NCI-H2081 (cell line): ENCODE measurements around the gene PCNX4.

Experiments
- DNase-seq, 2 experiments: peaks; one replicate each; lab custom pipeline; 2025; lab: John Stamatoyannopoulos, UW

The PCNX4 gene

DNA sequence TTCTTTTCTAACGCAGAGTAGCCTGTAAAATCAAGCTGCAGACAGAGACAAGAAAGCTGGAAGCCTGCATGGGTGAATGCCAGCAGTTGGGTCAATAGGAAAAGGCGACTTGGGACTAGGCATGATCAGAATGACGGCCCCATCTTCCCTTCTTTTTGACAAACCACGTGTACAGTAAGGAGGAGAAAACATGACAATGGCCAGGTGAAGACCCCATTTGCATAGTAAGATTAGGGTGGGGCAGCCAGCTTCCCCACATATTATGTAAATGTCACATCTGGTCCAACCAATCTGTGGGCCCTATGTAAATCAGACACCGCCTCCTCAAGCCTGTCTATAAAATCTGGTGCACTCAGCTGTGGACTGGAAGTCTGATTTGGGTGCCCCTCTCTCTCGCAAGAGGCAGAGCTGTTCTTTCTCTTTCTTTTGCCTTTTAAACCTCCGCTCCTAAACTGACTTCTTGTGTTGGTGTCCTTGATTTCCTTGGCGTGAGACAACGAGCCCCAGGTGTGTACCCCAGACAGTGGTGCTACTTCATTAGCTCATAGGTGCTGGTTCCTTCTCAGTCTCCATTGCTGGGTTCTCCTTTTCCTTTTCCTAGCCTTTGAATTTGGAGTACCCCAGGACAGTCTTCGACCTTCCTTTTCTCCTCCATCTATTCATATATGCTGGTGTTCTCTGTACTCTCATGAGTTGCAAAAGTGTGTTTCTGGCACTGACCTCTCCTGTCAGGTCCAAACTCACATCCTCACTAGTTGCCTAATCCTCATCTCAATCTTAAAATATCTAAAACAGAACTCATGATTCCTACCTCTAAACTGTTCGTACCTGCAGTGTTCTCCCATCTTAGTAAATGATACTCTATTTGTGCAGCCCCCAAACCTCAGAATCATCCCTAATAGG is 82.9 kb downstream of the PCNX4 start:
- DNase-seq, result no peak

DNA sequence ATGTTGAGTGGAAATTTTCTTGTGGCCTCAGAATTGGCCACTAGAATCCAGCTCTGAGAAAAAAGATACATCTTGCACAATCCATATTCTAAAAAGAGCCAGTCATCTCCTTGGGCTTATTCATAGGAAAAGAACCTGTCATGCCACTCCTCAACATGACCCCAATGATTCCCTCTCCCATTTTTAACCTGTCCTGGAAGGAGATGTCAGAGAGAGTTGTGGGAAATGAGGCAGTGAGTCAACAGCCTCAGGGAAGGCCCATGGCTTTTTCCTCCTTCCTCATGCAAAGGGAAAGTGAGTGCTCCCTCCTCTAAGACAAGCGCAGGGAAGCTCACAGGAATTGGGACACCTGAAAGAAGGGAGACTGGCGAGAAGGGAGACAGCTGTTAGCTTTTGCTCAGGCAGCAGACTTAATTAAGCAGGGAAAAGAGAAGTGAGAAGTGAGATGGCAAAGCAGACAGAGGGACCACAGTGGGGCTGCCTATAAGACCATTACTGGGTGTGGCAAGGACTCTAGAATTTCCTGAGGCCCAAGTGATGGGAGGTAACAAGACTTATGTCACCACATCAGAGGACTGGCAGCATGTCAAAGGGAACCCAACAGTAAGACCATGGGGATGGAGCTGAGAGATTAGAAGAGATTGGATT is 83.7 kb downstream of the PCNX4 start:
- DNase-seq, result no peak

- DNase-seq, result no peak
Measured at GRCh38 chr14:60178164-60178563, 86.4 kb downstream of the PCNX4 start.

DNA sequence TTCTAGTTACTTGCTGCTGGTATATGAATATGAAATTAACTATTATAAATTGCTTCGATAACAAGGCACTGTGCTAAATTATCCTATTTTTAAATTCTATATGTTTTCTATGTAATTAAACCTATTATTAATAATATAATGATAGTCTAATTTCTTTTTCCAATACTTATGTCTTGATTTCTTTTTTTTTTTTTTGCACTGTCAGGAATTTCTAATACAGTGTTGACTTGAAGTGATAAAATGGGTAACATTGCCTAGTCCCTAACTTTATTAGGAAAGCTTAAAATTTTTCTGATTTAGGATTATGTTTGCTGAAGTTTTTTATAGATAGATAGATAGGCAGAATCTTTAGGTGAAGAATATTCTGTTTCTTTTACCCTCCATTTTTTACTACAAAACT is 87.1 kb downstream of the PCNX4 start:
- no peak for DNase-seq

DNA sequence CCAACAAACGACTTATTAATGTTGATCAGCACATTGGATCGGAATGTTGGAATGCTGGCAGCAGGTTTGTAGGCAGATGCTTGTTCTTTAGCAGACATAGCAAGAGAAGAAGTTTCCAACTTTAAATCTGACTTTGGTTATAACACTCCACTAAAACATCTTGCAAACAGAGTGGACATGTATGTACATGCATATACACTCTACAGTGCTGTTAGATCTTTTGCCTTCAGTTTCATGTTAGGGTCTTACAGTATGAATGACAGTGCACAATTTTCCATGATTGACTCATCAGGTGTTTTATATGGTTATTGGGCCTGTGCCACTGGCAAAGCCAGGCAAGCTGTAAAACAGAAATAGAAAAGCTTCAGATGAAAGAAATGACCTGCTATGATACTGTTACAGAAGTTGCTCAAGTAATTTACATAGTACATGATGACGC is 87.7 kb downstream of the PCNX4 start:
- DNase-seq, result no peak

DNA sequence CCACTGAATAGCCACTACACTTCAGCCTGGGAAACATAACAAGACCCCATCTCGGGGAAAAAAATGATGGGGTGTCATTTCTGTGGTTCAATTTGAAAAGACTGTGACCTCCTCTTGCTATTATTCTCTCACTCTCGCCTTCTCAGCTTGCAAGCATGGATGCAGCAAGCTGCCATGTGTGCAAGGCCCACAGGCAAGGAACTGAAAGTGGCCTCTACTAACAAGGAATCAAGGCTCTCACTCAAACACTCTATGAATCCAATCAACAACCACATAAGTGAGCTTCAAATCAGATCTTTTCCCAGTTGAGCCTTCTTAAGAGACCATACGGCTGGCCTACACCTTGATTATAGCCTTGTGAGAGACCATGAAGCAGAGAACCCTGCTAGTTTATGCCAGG is 91.4 kb downstream of the PCNX4 start:
- DNase-seq, result no peak

- no peak for DNase-seq
Measured at GRCh38 chr14:60183741-60184140, 92.0 kb downstream of the PCNX4 start.

DNA sequence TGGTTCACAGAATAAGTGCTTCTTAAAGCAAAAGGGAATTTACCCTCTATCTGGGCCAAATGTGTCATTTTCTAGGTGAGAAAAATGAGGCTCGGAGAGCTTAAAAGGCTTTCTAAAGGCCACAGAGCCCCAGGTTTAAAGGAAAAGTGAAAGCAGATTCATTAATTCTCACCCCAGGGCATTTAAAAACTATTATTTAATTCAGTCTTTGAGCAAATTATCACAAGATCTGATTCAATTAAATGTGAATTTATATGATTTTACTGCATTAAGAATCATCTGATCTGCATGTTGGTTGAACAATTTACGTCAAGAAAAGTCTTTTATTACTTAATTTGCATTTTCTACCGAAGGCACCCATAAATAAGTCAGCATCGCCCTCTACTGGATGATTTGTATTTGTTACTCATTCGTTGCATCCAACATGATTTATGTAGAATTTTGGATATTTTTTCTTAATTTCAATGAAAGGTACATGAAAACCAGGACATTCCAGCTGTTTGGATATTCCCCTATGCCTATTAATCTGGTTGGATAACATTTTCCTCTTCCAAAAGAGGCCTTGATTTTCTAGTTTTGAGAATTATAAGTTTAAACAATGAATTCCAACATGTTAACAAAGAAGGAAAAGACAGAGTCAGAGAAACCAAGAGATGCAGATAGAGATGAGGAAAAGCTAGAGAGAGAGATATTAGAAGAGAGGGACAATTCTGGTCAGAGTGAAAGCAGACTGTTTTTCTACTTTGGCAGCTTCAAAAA is 92.6 kb downstream of the PCNX4 start:
- DNase-seq, result peak; percentile 69 to 71

DNA sequence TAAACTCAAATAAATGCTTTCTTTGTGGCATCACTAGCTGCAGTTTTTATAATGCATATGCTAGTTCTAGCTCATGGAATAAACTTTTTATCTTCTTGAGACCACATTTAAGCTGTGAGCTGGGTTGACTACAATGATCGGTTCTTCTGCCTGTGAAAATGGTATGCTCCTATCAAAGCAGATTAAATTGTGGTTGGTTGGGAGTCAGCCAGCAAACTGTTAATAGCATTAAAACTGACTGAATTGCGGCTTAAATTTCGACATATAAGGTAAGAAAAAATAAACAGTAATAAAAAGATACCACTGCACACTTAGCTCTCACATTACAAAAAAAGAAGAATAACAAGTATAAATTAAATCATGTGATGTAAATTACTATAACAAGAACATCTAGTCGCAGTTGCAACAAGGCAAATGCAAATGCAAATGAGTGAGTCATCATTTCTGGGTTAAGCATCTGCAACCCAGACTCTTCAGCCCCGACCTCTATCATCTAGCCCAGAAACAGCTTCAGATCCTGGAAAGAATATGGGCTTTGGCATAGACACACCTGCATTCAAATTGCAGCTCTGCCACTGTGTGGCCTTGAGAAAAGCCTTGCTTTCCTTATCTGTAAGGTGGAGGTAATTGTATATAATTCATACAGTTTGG is 93.3 kb downstream of the PCNX4 start:
- DNase-seq, result no peak

- peak in 1 of 2 experiments; percentile 8 for DNase-seq
Measured at GRCh38 chr14:60188115-60188514, 96.4 kb downstream of the PCNX4 start.

- no peak for DNase-seq
Measured at GRCh38 chr14:60188696-60189095, 97.0 kb downstream of the PCNX4 start.

GRCh38 chr14:60189923-60190840 is 98.5 kb downstream of the PCNX4 start:
- DNase-seq, result no peak

GRCh38 chr14:60195179-60195810 is 103.6 kb downstream of the PCNX4 start:
- no peak for DNase-seq

DNA sequence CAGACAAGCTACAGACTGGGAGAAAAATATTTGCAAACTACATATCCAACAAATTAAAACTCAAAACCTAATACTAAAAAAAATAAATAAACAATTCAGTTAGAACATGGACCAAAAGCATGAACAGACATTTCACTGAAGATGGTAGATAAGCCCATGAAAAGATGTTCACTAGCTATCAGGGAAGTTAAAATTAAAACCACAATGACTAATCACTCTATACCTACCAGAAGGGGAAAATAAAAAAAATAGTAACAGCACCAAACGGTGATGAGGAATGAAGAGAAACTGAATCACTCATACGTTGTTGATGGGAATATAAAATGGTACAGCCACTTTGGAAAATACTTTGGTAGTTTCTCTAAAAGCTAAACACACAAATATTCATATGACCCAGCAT is 104.6 kb downstream of the PCNX4 start:
- DNase-seq, result no peak

- no peak for DNase-seq
Measured at GRCh38 chr14:60197629-60198303, 106.0 kb downstream of the PCNX4 start.

GRCh38 chr14:60199321-60199720 is 107.6 kb downstream of the PCNX4 start:
- DNase-seq, result no peak

DNA sequence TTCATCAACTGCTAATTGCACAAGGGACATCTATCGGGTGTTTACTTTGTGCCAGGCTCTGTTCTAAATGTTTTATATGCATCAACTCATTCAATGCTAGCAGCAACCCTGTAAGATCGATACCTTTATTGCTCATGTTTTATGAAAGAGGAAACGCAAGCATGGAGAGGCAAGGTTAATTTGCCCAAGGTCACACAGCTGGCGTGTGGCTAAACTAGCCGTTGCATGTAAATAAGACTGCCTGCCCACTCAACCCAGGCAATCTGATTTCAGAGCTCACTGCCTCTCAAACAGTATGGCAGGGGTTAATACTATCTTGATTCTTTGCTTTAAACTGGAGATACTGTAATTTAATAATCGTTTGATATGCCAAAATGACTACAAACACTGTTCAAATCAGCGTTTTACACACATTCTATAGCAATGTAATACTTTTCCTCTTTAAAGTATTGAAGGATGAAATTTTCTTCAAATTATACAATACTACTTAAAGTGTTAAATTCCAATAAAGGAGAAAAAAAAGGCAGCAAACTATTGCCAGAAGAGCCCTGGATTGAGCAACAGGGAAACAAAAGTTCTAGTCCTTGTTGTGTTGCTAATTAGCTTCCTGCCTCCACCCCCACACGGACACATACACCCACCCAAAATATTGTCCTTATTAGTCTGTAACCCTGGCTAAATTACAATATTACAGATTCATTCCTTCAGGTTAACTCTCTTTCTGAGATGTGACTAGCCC is 112.5 kb downstream of the PCNX4 start:
- DNase-seq, result no peak

GRCh38 chr14:60204843-60205774 is 113.4 kb downstream of the PCNX4 start:
- DNase-seq, result no peak
